HG02973 (cell line): ENCODE measurements around the gene RPS6KC1.
"Not testable (repeated sequence)": the region's sequence is repeated elsewhere in the genome, so short reads cannot be mapped to it uniquely, and the experiment has no call there.

Experiments
- ATAC-seq: cut with Tn5 transposase; IDR thresholded peaks from one replicate; pipeline ENCODE4 v1.9.1; 2021; ENCODE audit warnings: moderate library complexity; ENCODE audit not compliant: unreplicated experiment

The RPS6KC1 gene

GRCh38 chr1:213138391-213138790 lies 87.3 kb downstream of the RPS6KC1 start:
- ATAC-seq = no peak

GRCh38 chr1:213138892-213139291 lies 87.9 kb downstream of the RPS6KC1 start:
- ATAC-seq = no peak

GRCh38 chr1:213148905-213149304 lies 97.9 kb downstream of the RPS6KC1 start:
- ATAC-seq = no peak

- ATAC-seq = not testable (repeated sequence)
Observed at GRCh38 chr1:213150090-213150489, 99.0 kb downstream of the RPS6KC1 start.

- no peak for ATAC-seq
Observed at GRCh38 chr1:213154056-213154685, 103.1 kb downstream of the RPS6KC1 start.

- no peak for ATAC-seq
Observed at GRCh38 chr1:213159376-213159775, 108.3 kb downstream of the RPS6KC1 start.

GRCh38 chr1:213160442-213160841 lies 109.4 kb downstream of the RPS6KC1 start:
- ATAC-seq = not testable (repeated sequence)

GRCh38 chr1:213162338-213162737 lies 111.3 kb downstream of the RPS6KC1 start:
- ATAC-seq = no peak

- no peak for ATAC-seq
Observed at GRCh38 chr1:213162862-213163261, 111.8 kb downstream of the RPS6KC1 start.

- no peak for ATAC-seq
Observed at GRCh38 chr1:213163278-213163711, 112.3 kb downstream of the RPS6KC1 start.

GRCh38 chr1:213164561-213164960 lies 113.5 kb downstream of the RPS6KC1 start:
- no peak for ATAC-seq

GRCh38 chr1:213166852-213167251 lies 115.8 kb downstream of the RPS6KC1 start:
- ATAC-seq = no peak

GRCh38 chr1:213171711-213172110 lies 120.7 kb downstream of the RPS6KC1 start:
- no peak for ATAC-seq

GRCh38 chr1:213176341-213176740 lies 125.3 kb downstream of the RPS6KC1 start:
- ATAC-seq = no peak

- no peak for ATAC-seq
Observed at GRCh38 chr1:213179784-213180183, 128.7 kb downstream of the RPS6KC1 start.

GRCh38 chr1:213180833-213181232 lies 129.8 kb downstream of the RPS6KC1 start:
- no peak for ATAC-seq

GRCh38 chr1:213183036-213183672 lies 132.1 kb downstream of the RPS6KC1 start:
- no peak for ATAC-seq

GRCh38 chr1:213186168-213186567 lies 135.1 kb downstream of the RPS6KC1 start:
- no peak for ATAC-seq

- ATAC-seq = no peak
Observed at GRCh38 chr1:213192026-213192425, 141.0 kb downstream of the RPS6KC1 start.

- ATAC-seq = no peak
Observed at GRCh38 chr1:213194383-213194782, 143.3 kb downstream of the RPS6KC1 start.

GRCh38 chr1:213194855-213195254 lies 143.8 kb downstream of the RPS6KC1 start:
- ATAC-seq = no peak

GRCh38 chr1:213196328-213197054 lies 145.4 kb downstream of the RPS6KC1 start:
- not testable (repeated sequence) for ATAC-seq
